SK-N-SH treated with all-trans-retinoic acid at 6 μM for 48 hours (cell line): ENCODE results near the gene GNG2.

Source experiments
- ATAC-seq: fragments of 200-7000 bp; cut with Tn5 transposase; 3 replicates; pipeline ENCODE4 v1.9.1; 2020; ENCODE audit warnings: mild to moderate bottlenecking, moderate library complexity
- ARNTL ChIP-seq: fragments of 450-650 bp; formaldehyde crosslinking; IDR thresholded peaks from 2 replicates; pipeline ENCODE4 v1.5.0; 2020; ENCODE audit warnings: low read depth, mild to moderate bottlenecking, moderate library complexity, borderline replicate concordance
- BACH2 ChIP-seq: fragments of 250-450 bp; sonication (Bioruptor Pico); IDR thresholded peaks from 2 replicates; pipeline ENCODE4 v1.9.0; 2021; ENCODE audit warnings: mild to moderate bottlenecking, borderline replicate concordance
- CREB5 ChIP-seq: fragments of 250-450 bp; sonication (Bioruptor Pico); IDR thresholded peaks from 2 replicates; pipeline ENCODE4 v1.5.1; 2020; ENCODE audit warnings: low read depth, mild to moderate bottlenecking, moderate library complexity
- CSDC2 ChIP-seq: fragments of 250-450 bp; sonication (Bioruptor Pico); IDR thresholded peaks from 2 replicates; pipeline ENCODE4 v1.5.0; 2020; ENCODE audit warnings: mild to moderate bottlenecking, moderate library complexity
- CSRNP3 ChIP-seq: fragments of 250-450 bp; sonication (Bioruptor Pico); IDR thresholded peaks from 2 replicates; pipeline ENCODE4 v1.5.1; 2021; ENCODE audit warnings: mild to moderate bottlenecking, moderate library complexity
- ESRRG ChIP-seq: fragments of 250-450 bp; sonication (Bioruptor Pico); IDR thresholded peaks from 2 replicates; pipeline ENCODE4 v1.6.1; 2021; ENCODE audit warnings: mild to moderate bottlenecking
- GLIS3 ChIP-seq: fragments of 250-450 bp; sonication (Bioruptor Pico); IDR thresholded peaks from 2 replicates; pipeline ENCODE4 v1.5.0; 2020; ENCODE audit warnings: mild to moderate bottlenecking, moderate library complexity
- ISL1 ChIP-seq: fragments of 250-450 bp; sonication (Bioruptor Pico); IDR thresholded peaks from 2 replicates; pipeline ENCODE4 v2.1.2; 2022; ENCODE audit warnings: mild to moderate bottlenecking, moderate library complexity
- OSR1 ChIP-seq: fragments of 250-450 bp; sonication (Bioruptor Pico); IDR thresholded peaks from 2 replicates; pipeline ENCODE4 v1.8.0; 2022; ENCODE audit warnings: moderate library complexity, mild to moderate bottlenecking, inconsistent platforms
- PATZ1 ChIP-seq: fragments of 250-450 bp; sonication (Bioruptor Pico); IDR thresholded peaks from 2 replicates; pipeline ENCODE4 v1.8.0; 2020; ENCODE audit warnings: mild to moderate bottlenecking, moderate library complexity, borderline replicate concordance
- POU6F1 ChIP-seq: fragments of 250-450 bp; sonication (Bioruptor Pico); IDR thresholded peaks from 2 replicates; pipeline ENCODE4 v1.8.0; 2021; ENCODE audit warnings: low read depth, mild to moderate bottlenecking, moderate library complexity, borderline replicate concordance
- PPARA ChIP-seq: fragments of 250-450 bp; sonication (Bioruptor Pico); IDR thresholded peaks from 2 replicates; pipeline ENCODE4 v1.5.0; 2020; ENCODE audit warnings: mild to moderate bottlenecking, borderline replicate concordance
- RARB ChIP-seq: fragments of 250-450 bp; sonication (Bioruptor Pico); IDR thresholded peaks from 2 replicates; pipeline ENCODE4 v1.8.0; 2021; ENCODE audit warnings: mild to moderate bottlenecking, moderate library complexity
- TCF4 ChIP-seq: fragments of 250-450 bp; sonication (Bioruptor Pico); IDR thresholded peaks from 2 replicates; pipeline ENCODE4 v1.8.0; 2021; ENCODE audit warnings: mild to moderate bottlenecking, moderate library complexity, borderline replicate concordance
- TOX ChIP-seq: fragments of 250-450 bp; sonication (Bioruptor Pico); IDR thresholded peaks from 2 replicates; pipeline ENCODE4 v1.8.0; 2021; ENCODE audit warnings: mild to moderate bottlenecking, moderate library complexity, borderline replicate concordance
- TSHZ2 ChIP-seq: fragments of 250-450 bp; sonication (Bioruptor Pico); IDR thresholded peaks from 2 replicates; pipeline ENCODE4 v1.5.0; 2020; ENCODE audit warnings: mild to moderate bottlenecking, moderate library complexity
- ZC3H10 ChIP-seq: fragments of 250-450 bp; sonication (Bioruptor Pico); IDR thresholded peaks from 2 replicates; pipeline ENCODE4 v1.5.1; 2021; ENCODE audit warnings: mild to moderate bottlenecking, moderate library complexity
- ZFP3 ChIP-seq: fragments of 250-450 bp; sonication (Bioruptor Pico); IDR thresholded peaks from 2 replicates; pipeline ENCODE4 v1.5.0; 2020; ENCODE audit warnings: mild to moderate bottlenecking, moderate library complexity
- ZFP30 ChIP-seq: fragments of 450-650 bp; formaldehyde crosslinking; IDR thresholded peaks from 2 replicates; pipeline ENCODE4 v1.5.0; 2022; ENCODE audit warnings: mild to moderate bottlenecking, moderate library complexity
- ZNF565 ChIP-seq: fragments of 450-650 bp; formaldehyde crosslinking; conservative IDR thresholded peaks from 2 replicates; pipeline ENCODE4 v1.5.0; 2020; ENCODE audit warnings: low read depth, mild to moderate bottlenecking, moderate library complexity
- ZNF70 ChIP-seq: fragments of 450-650 bp; formaldehyde crosslinking; IDR thresholded peaks from 2 replicates; pipeline ENCODE4 v1.5.0; 2020; ENCODE audit warnings: mild to moderate bottlenecking, moderate library complexity
- ZNF8 ChIP-seq: fragments of 450-650 bp; formaldehyde crosslinking; IDR thresholded peaks from 2 replicates; pipeline ENCODE4 v1.5.0; 2020; ENCODE audit warnings: mild to moderate bottlenecking, moderate library complexity

GNG2 gene

GRCh38 chr14:51931308-51931707 lies 70.9 kb downstream of the GNG2 start:
- ATAC-seq, result no peak
- TF ChIP-seq ZFP3 (CRISPR knock-in tag) (no peak), OSR1 (CRISPR knock-in tag) (no peak), ISL1 (no peak), ZC3H10 (CRISPR knock-in tag) (no peak), CSRNP3 (no peak), BACH2 (CRISPR knock-in tag) (no peak), ZNF565 (CRISPR knock-in tag) (no peak), PPARA (CRISPR knock-in tag) (no peak), PATZ1 (CRISPR knock-in tag) (no peak)

- ATAC-seq, result no peak
Observed at GRCh38 chr14:51933191-51933590, 72.8 kb downstream of the GNG2 start.

GRCh38 chr14:51938137-51938536 lies 77.7 kb downstream of the GNG2 start:
- no peak for TF ChIP-seq GLIS3
- TF ChIP-seq ESRRG, result no peak
- TF ChIP-seq POU6F1 (CRISPR knock-in tag), result no peak
- TF ChIP-seq ZNF8 (CRISPR knock-in tag), result no peak
- TF ChIP-seq BACH2 (CRISPR knock-in tag), result no peak
- no peak for TF ChIP-seq ISL1
- TF ChIP-seq ARNTL, result no peak
- TF ChIP-seq ZFP3 (CRISPR knock-in tag), result no peak
- TF ChIP-seq ZNF70 (CRISPR knock-in tag), result no peak
- no peak for TF ChIP-seq PPARA (CRISPR knock-in tag)
- no peak for TF ChIP-seq CSRNP3
- TF ChIP-seq TOX (CRISPR knock-in tag), result no peak

More at GRCh38 chr14:51933191-51933590, 72.8 kb downstream of the GNG2 start:
- TF ChIP-seq ESRRG, result no peak
- no peak for TF ChIP-seq ZNF565 (CRISPR knock-in tag)
- TF ChIP-seq CSDC2 (CRISPR knock-in tag), result no peak
- TF ChIP-seq ZC3H10 (CRISPR knock-in tag), result no peak

GRCh38 chr14:51938821-51939220 lies 78.4 kb downstream of the GNG2 start:
- no peak for TF ChIP-seq TSHZ2
- TF ChIP-seq ZFP3 (CRISPR knock-in tag), result no peak
- no peak for TF ChIP-seq PPARA (CRISPR knock-in tag)
- no peak for TF ChIP-seq ZC3H10 (CRISPR knock-in tag)
- no peak for TF ChIP-seq ZNF565 (CRISPR knock-in tag)
- TF ChIP-seq TCF4 (CRISPR knock-in tag), result no peak
- TF ChIP-seq OSR1 (CRISPR knock-in tag), result no peak
- no peak for TF ChIP-seq GLIS3
- no peak for TF ChIP-seq ISL1
- TF ChIP-seq TOX (CRISPR knock-in tag), result no peak
- TF ChIP-seq POU6F1 (CRISPR knock-in tag), result no peak
- TF ChIP-seq BACH2 (CRISPR knock-in tag), result no peak
- TF ChIP-seq ZFP30 (CRISPR knock-in tag), result no peak
- TF ChIP-seq ARNTL, result no peak
- no peak for TF ChIP-seq CSDC2 (CRISPR knock-in tag)
- TF ChIP-seq CREB5 (CRISPR knock-in tag), result no peak
- no peak for TF ChIP-seq RARB (CRISPR knock-in tag)
- ATAC-seq, result no peak

More at GRCh38 chr14:51938137-51938536, 77.7 kb downstream of the GNG2 start:
- ATAC-seq, result no peak
